HepG2 (cell line): ENCODE data around the gene MUTYH. TPM values are rescaled to one million over a fixed set of nuclear protein-coding genes. Genes with fewer than 3 reads are reported as not detected.

Source experiments
- ATRX ChIP-seq: sonication (generic); formaldehyde crosslinking; IDR thresholded peaks from 2 replicates; pipeline ENCODE4 v1.4.0; 2020; ENCODE audit warnings: missing genetic modification reagents, borderline replicate concordance
- FIP1L1 ChIP-seq: fragments of 200-400 bp; formaldehyde crosslinking; IDR thresholded peaks from 2 replicates; pipeline ENCODE4 v1.6.1; 2018; ENCODE audit warnings: low read depth, mild to moderate bottlenecking, low read length, moderate library complexity, borderline replicate concordance; ENCODE audit not compliant: insufficient read depth
- GABPA ChIP-seq, 2 experiments: IDR thresholded peaks; 2 replicates each; pipeline ENCODE4 v1.6.1; 2011 to 2016; ENCODE audit warnings: low read depth in 2 of 2, low read length in 1 of 2, missing biosample characterization in 1 of 2, missing genetic modification characterization in 1 of 2
- IRX3 ChIP-seq: sonication (generic); formaldehyde crosslinking; IDR thresholded peaks from 2 replicates; pipeline ENCODE4 v1.8.1; 2023; ENCODE audit warnings: mild to moderate bottlenecking, low read depth, missing genetic modification reagents, borderline replicate concordance
- KDM6A ChIP-seq: IDR thresholded peaks from 2 replicates; pipeline ENCODE4 v1.6.1; 2016; ENCODE audit warnings: low read depth
- MAFF ChIP-seq: IDR thresholded peaks from 2 replicates; pipeline ENCODE4 v1.6.1; 2011; ENCODE audit warnings: low read depth, low read length, improper control_type of control experiment
- MTF2 ChIP-seq: sonication (generic); formaldehyde crosslinking; IDR thresholded peaks from 2 replicates; pipeline ENCODE4 v1.5.0; 2020; ENCODE audit warnings: missing genetic modification reagents, borderline replicate concordance
- MXI1 ChIP-seq: IDR thresholded peaks from 3 replicates; pipeline ENCODE4 v1.6.1; 2012; ENCODE audit warnings: low read depth, low read length, inconsistent platforms, borderline replicate concordance
- NFYB ChIP-seq: sonication (generic); formaldehyde crosslinking; IDR thresholded peaks from 2 replicates; pipeline ENCODE4 v1.4.0; 2020; ENCODE audit warnings: missing genetic modification reagents
- NR2F2 ChIP-seq: IDR thresholded peaks from 2 replicates; pipeline ENCODE4 v1.6.1; 2012; ENCODE audit warnings: low read depth, inconsistent platforms, borderline replicate concordance
- PRDM10 ChIP-seq: sonication (generic); formaldehyde crosslinking; IDR thresholded peaks from 2 replicates; pipeline ENCODE4 v1.4.0; 2020; ENCODE audit warnings: low read depth, missing genetic modification reagents
- SIX1 ChIP-seq: sonication (generic); formaldehyde crosslinking; IDR thresholded peaks from 2 replicates; pipeline ENCODE4 v1.4.0; 2020; ENCODE audit warnings: missing genetic modification reagents, borderline replicate concordance
- TEAD3 ChIP-seq: optimal IDR thresholded peaks from 2 replicates; pipeline ENCODE3; 2016; ENCODE audit warnings: borderline replicate concordance
- XBP1 ChIP-seq: sonication (generic); formaldehyde crosslinking; IDR thresholded peaks from 2 replicates; pipeline ENCODE4 v1.5.0; 2020; ENCODE audit warnings: missing genetic modification reagents
- YY1 ChIP-seq: IDR thresholded peaks from 2 replicates; pipeline ENCODE4 v1.6.1; 2011; ENCODE audit warnings: low read length, low read depth, moderate library complexity, mild to moderate bottlenecking; ENCODE audit not compliant: insufficient read depth, insufficient replicate concordance
- ZBTB21 ChIP-seq: sonication (generic); formaldehyde crosslinking; IDR thresholded peaks from 2 replicates; pipeline ENCODE4 v1.4.0; 2020; ENCODE audit warnings: missing genetic modification reagents
- ZFAT ChIP-seq: sonication (generic); formaldehyde crosslinking; conservative IDR thresholded peaks from 2 replicates; pipeline ENCODE4 v1.8.1; 2023; ENCODE audit warnings: missing genetic modification reagents, inconsistent platforms
- ZFP62 ChIP-seq: sonication (generic); formaldehyde crosslinking; IDR thresholded peaks from 2 replicates; pipeline ENCODE4 v1.4.0; 2020; ENCODE audit warnings: missing genetic modification reagents
- ZNF331 ChIP-seq: sonication (generic); formaldehyde crosslinking; IDR thresholded peaks from 2 replicates; pipeline ENCODE4 v1.4.0; 2020; ENCODE audit warnings: missing genetic modification reagents
- ZNF44 ChIP-seq: sonication (generic); formaldehyde crosslinking; IDR thresholded peaks from 2 replicates; pipeline ENCODE4 v1.5.1; 2020; ENCODE audit warnings: mild to moderate bottlenecking, missing genetic modification reagents
- ZNF577 ChIP-seq: sonication (generic); formaldehyde crosslinking; IDR thresholded peaks from 2 replicates; pipeline ENCODE4 v1.4.0; 2020; ENCODE audit warnings: mild to moderate bottlenecking, low read depth, missing genetic modification reagents, borderline replicate concordance
- ZNF644 ChIP-seq: IDR thresholded peaks from 2 replicates; pipeline ENCODE4 v1.6.1; 2016; ENCODE audit warnings: low read depth
- ZNF670 ChIP-seq: sonication (generic); formaldehyde crosslinking; IDR thresholded peaks from 2 replicates; pipeline ENCODE4 v1.8.0; 2022; ENCODE audit warnings: mild to moderate bottlenecking, missing genetic modification reagents, borderline replicate concordance
- ZNF781 ChIP-seq: sonication (generic); formaldehyde crosslinking; IDR thresholded peaks from 2 replicates; pipeline ENCODE4 v1.5.1; 2020; ENCODE audit warnings: borderline replicate concordance, mild to moderate bottlenecking, missing genetic modification reagents; ENCODE audit errors: not compliant biosample characterization
- ZNF790 ChIP-seq: sonication (generic); formaldehyde crosslinking; IDR thresholded peaks from 2 replicates; pipeline ENCODE4 v1.8.0; 2022; ENCODE audit warnings: missing genetic modification reagents, mild to moderate bottlenecking, borderline replicate concordance
- polyA plus RNA-seq, 8 experiments: library from polyadenylated mRNA; depleted of rRNA in 3 of 8; stranded (reverse) in 7 of 8; unstranded in 1 of 8; fragments of >200 nt; fragmentation: Illumina TruSeq in 4 of 8; extraction: Trizol in 4 of 8; gene quantifications; 2 replicates each; pipeline versions ENCODE4 v1.2.1 to v1.2.3, GENCODE V29; 2011 to 2016; ENCODE audit warnings: low read depth in 4 of 8, missing spikeins in 1 of 8, mixed read lengths in 1 of 8; ENCODE audit not compliant: insufficient read depth in 1 of 8
- total RNA-seq, 5 experiments: library from RNA; depleted of rRNA; stranded (reverse); fragments of >200 nt; fragmentation: Illumina TruSeq; extraction: Trizol; gene quantifications; 2 replicates each; pipeline ENCODE4 v1.2.3, GENCODE V29; 2016; ENCODE audit warnings: low read depth in 1 of 5
- TF ChIP-seq, protein P1 (sequence below): sonication (generic); formaldehyde crosslinking; IDR thresholded peaks from 2 replicates; pipeline ENCODE4 v1.4.0; 2020; ENCODE audit warnings: mild to moderate bottlenecking, missing genetic modification reagents

The MUTYH gene
- total and polyA plus RNA-seq, 2 of the 13 experiments (the other 11 are each of a cell fraction or from before 2014, with no cell fraction given): 16.3 to 17.1 TPM

DNA sequence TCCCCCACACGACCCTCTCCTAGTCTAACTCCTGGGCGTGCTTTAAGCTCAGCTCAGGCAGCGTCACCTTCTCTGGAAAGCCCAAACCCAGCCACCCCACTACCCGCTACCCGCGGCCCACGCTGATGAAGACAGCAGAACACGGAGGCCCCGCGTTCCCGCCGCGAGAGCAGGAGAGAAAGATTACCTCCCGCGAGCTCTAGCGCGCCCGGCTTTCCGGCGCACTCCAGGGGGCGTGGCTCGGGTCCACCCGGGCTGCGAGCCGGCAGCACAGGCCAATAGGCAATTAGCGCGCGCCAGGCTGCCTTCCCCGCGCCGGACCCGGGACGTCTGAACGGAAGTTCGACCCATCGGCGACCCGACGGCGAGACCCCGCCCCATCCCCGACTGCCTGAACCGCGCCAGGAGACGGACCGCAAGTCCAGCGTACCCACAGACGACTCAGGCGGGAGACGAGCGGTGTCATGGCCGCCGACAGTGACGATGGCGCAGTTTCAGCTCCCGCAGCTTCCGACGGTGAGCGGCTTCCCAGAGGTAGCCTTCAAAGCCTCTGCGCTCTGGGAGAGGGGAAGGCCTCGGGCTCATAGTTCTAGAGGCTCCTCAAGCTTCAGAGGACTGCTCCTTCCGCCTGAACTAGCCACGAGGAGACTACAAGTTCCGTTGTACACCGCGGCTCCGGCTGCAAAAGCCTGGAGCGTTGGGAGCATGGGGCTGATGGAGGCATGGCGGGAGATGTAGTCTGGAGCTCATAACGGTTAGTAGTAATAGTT lies at the start of gene MUTYH, which contains the start of gene TOE1 (continued):
- TF ChIP-seq ZBTB21 (CRISPR knock-in tag) (no peak), PRDM10 (CRISPR knock-in tag) (no peak), ZNF331 (CRISPR knock-in tag) (no peak), ZNF577 (CRISPR knock-in tag) (no peak), NFYB (CRISPR knock-in tag) (peak; percentile 83), MXI1 (peak; percentile 56; the same call in 1 of the 3 replicates), NR2F2 (peak; percentile 31; the same call in 1 of the 2 replicates), ZFAT (CRISPR knock-in tag) (no peak), ATRX (CRISPR knock-in tag) (no peak), ZNF781 (peak; percentile 95), ZNF790 (CRISPR knock-in tag) (peak; percentile 94), YY1 (peak; percentile 93), ZFP62 (CRISPR knock-in tag) (0 out of 2 replicates have a peak, but pooled peaks have one; percentile 49), SIX1 (CRISPR knock-in tag) (no peak), TEAD3 (CRISPR knock-in tag) (peak; percentile 28), ZNF644 (CRISPR knock-in tag) (no peak), MTF2 (CRISPR knock-in tag) (peak; percentile 93; the same call in 1 of the 2 replicates), ZNF44 (no peak), ZNF670 (CRISPR knock-in tag) (peak; percentile 75; the same call in 1 of the 2 replicates), FIP1L1 (0 out of 2 replicates have a peak, but pooled peaks have one; percentile 19), GABPA (IDR thresholded peaks at IDR 0.05; ENCODE audit: low read depth, low read length) (peak; percentile 66), GABPA (CRISPR knock-in tag; IDR thresholded peaks at IDR 0.05; ENCODE audit: low read depth) (peak; percentile 83), MAFF (no peak), KDM6A (CRISPR knock-in tag) (no peak), IRX3 (peak; percentile 15; the same call in 1 of the 2 replicates), XBP1 (CRISPR knock-in tag) (0 out of 2 replicates have a peak, but pooled peaks have one; percentile 33)
- TF ChIP-seq, protein P1, sequence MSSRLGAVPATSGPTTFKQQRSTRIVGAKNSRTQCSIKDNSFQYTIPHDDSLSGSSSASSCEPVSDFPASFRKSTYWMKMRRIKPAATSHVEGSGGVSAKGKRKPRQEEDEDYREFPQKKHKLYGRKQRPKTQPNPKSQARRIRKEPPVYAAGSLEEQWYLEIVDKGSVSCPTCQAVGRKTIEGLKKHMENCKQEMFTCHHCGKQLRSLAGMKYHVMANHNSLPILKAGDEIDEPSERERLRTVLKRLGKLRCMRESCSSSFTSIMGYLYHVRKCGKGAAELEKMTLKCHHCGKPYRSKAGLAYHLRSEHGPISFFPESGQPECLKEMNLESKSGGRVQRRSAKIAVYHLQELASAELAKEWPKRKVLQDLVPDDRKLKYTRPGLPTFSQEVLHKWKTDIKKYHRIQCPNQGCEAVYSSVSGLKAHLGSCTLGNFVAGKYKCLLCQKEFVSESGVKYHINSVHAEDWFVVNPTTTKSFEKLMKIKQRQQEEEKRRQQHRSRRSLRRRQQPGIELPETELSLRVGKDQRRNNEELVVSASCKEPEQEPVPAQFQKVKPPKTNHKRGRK: no peak
